Measurements from ENCODE around the gene MYB.

The MYB gene

DNA sequence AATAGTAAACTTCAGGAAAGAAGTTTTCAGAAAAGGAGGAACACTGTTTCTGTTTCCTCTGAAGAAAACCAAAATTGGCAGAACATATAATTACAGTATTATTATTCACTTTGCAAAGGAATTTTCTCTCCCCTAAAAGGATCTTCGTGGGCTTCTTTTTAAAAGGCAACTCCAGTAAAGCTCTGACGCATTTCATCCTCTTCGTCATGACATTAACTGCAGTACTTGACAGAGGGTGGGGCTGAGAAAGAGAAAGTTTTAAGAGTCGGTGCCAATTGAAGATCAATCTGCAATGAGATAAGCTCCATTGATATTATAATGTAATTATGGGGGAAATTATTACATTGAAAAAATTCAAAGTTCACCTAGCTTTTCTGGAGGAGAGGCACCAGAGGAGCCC, 75.8 kb downstream of the MYB start:
- no peak for DNase-seq

DNA sequence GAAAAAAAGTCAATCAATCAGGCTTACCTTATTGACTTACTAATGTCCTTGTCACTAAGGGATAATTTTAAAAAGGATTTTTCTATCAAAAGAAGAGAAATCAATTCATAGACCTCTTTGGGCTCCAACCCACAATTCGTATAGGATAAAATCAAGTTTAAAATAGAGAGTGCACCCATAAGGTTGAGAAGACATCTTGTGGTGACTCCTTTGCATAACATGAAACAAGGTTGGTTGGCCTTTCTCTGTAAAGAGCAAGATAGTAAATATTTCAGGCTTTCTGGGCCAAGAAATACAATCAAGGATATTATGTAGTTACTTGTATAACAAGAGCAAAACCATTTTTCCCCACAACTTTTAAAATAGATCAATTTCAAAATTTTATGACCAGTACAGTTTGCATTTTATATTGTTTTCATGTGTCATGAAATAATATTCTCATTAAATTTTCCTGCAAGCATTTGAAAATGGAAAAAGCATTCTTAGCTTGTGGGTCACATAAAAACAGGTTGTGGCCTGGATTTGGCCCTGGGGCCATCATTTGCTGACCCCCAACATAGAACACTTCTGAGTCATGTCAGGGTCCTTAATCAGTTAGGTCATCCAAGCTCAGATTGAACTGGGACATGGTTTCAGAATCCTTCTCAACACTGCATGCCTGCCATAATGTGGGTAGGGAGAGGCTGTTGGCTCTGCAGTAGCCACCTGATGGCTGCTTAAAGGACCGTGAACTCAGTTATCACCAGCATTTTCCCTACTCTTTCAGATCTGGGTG, 76.7 kb downstream of the MYB start:
- DNase-seq = no peak

DNA sequence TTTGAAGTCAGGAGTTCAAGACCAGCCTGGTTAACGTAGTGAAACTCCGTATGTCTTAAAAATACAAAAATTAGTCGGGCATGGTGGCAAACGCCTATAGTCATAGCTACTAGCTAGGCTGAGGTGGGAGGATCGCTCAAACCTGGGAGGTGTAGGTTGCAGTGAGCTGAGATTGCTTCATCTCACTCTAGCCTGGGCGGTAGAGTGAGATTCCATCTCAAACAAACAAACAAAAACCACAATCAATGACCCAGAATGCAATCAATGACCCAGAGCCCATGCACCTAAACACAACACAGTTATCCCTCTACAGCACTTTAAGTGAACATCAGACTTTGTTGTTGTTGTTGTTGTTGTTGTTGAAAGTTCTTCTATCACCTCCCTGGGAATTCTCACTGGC, 77.9 kb downstream of the MYB start:
- DNase-seq = no peak

DNA sequence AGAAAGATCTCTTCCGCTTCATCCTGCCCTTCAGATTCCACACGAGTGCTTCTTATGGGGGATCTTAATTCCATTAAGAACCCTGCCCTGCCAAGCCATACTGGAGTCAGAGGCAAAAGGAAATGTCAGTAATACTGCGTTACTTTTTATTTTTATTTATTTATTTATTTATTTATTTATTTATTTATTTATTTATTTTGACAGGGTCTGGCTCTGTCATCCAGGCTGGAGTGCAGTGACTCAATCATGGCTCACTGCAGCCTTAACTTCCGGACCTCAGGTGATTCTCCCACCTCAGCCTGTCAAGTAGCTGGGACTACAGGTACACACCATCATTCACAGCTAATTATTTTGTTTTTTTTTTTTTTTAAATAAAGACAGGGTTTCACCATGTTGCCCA, 79.5 kb downstream of the MYB start:
- DNase-seq = no peak

DNA sequence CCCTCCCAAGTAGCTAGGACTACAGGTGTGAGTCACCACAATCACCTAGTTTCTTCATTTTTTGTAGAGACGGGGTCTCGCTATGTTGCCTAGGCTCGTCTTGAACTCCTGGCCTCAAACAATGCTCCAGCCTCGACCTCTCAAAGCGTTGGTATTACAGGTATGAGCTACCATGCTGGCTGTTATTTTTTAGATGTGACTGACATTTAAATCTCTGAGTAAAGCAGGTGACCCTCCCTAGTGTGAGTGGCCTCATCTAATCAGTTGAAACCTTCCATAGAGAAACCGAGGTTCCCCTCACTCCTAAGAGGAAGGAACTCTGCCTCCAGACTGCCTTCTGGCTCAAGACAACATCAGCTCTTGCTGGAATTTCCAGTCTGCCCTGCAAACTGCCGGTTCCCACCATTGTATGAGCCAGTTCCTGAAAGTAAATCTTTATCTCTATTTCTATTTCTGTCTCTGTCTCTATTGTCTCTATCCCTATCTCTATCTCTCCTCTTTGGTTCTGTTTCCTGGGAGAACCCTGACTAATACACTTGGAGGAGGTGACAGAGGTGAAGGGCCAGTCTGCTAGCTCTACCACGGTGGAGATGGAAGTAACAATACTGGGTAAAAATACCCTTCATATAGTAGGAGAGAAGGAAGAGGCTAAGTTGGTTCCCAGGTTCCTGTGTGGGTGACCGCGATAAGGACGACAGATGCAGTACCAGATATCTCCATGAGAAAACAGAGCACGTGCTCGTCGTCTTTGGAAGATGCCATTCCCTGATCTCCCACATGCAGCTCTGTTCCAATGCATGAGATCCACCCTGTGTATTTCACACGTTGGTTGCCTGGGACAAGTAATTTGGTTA, 81.0 kb downstream of the MYB start:
- DNase-seq = no peak

DNA sequence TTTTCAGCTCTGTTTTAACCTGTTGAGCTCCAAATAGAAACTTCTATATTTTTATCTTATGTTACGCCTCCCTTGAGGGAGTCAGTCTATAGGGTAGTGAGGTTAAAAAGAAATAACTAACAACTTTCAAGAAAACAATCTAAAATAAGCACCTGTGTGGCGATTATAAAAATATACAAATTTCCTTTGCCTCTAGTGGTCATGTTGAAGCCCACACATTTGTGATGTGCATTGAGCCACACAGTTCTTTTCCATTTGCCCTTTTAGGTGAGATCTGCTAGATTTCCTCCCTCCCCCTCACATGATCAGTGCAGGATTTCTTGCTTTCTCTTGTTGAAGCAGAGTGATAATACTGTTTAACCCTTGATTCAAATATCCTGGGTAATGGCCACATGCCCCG, 84.2 kb downstream of the MYB start:
- DNase-seq = no peak

DNA sequence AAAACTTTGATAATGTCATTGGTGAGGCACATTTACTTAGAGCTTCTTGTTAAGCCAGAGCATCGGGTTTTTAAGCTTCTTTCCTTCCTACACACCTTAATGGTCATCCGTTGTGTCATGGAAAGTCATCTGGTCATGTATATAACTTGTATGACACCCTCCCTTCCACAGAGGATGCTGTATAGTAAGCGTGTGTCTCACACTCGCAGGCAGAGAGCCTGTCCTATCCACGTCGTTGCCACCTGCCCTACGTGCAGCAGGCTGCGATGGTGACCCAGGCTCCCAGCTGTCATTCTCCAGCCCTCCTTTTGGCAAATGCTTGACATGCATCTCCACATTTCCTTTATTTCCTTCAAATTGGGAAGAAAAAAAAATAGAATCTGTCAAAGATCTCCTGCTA, 85.6 kb downstream of the MYB start:
- no peak for DNase-seq

DNA sequence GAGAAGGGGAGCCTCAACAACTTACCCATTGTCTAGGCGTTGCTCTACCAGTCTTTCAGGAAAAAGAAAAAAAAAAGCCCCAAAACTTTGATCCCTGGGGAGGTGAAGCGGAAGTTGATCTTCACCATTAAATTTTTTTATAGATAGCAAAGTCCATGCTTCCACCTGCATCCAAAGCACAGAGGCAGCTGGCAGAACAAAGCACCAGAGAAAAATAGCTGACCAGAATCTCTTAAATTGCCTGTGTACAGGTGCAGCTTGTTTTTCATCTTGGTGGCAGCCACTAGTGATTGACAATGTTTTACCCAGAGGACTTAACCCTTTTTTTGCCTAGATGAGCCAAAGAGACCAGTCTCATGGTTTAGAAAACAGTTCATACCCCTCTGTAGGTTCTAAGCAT, 86.0 kb downstream of the MYB start:
- DNase-seq = no peak

DNA sequence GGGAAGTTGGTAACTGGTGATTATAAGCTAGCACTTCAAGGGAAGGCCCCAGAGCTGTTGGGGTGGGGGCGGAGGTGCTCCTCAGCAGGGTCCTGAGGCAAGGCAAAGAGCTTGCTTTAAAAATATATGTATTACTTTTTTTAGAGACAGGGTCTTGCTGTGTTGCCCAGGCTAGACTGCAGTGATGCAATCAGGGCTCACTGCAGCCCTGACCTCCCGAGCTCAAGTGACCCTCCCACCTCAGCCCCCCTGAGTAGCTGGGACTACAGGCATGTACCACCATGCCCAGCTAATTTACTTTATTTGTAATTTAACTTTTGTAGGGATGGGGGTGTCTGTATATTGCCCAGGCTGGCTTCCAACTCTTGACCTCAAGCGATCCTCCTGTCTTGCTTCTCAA, 87.2 kb downstream of the MYB start:
- no peak for DNase-seq

DNA sequence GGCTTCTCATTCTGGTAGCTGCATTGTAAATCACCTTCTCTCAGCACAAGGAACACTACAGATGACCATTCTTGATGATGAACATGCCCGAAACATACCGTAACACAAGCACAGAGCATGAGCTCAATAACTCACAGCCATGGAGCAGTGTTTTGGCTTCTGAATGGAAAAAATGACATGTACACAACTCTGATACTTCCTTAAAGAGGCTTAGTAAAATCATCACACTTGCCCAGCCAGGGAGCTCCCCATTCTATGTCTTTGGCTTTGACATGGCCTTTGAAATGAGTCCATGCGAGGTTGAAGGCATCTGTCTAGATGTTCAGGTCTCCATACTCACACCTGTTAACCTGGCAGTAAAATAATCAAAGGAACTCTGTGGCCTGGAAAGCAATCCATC, 87.6 kb downstream of the MYB start:
- DNase-seq = no peak

Measured in CD4-positive, alpha-beta T cell treated with Interleukin-21 for 1 hour (primary cell).